ENCODE data around the gene TTI1. TPM values are rescaled to one million over a fixed set of nuclear protein-coding genes. Genes with fewer than 3 reads are reported as not detected.

TTI1 gene
- polyA plus RNA-seq, 3 donors = 6.4 to 9.1 (median 8.8) TPM

GRCh38 chr20:38005903-38006302 is 27.4 kb downstream of the TTI1 start:
- Mint-ChIP-seq H3K36me3 (peaks cover 55 to 73% of the 10 kb centered on the region in 2 donors), H3K4me3 (no peak overlapping the region), H3K4me1 (no peaks in the 10 kb centered on the region), H3K27me3 (ENCODE audit: low read depth in 3 of 3) (no peaks in the 10 kb centered on the region), H3K9me3 (no peaks in the 10 kb centered on the region), H3K27ac (no peak overlapping the region)
- Histone ChIP-seq H3K27ac (ENCODE audit: low read depth in 1 of 2, low read length in 2 of 2) (no peak overlapping the region), H3K4me2 (replicated peaks; ENCODE audit: extremely low read depth, low read length, poor library complexity, severe bottlenecking) (no peak overlapping the region), H2AFZ (ENCODE audit: insufficient read depth, low read depth, low read length, poor library complexity, severe bottlenecking) (no peak overlapping the region), H3K36me3 (replicated peaks in 1 of 2; ENCODE audit: control insufficient read depth in 1 of 2, insufficient read depth in 2 of 2, low read length in 2 of 2) (peaks cover 38 to 96% of the 10 kb centered on the region in 2 donors), H3K9me3 (replicated peaks in 1 of 2; ENCODE audit: control insufficient read depth in 1 of 2, insufficient read depth in 1 of 2, low read length in 2 of 2) (no peaks in the 10 kb centered on the region), H3K79me2 (ENCODE audit: insufficient read depth, low read length) (no peaks in the 10 kb centered on the region), H3K4me3 (replicated peaks in 1 of 3; ENCODE audit: low read depth in 2 of 3, low read length in 3 of 3) (no peak overlapping the region), H3K4me1 (ENCODE audit: control insufficient read depth in 1 of 2, insufficient read depth in 2 of 2, low read length in 2 of 2) (no peaks in the 10 kb centered on the region), H3K9ac (ENCODE audit: insufficient read depth, low read length, poor library complexity, severe bottlenecking) (no peak overlapping the region), H4K20me1 (ENCODE audit: insufficient read depth, low read length) (peaks cover 9% of the 10 kb centered on the region), H3K27me3 (ENCODE audit: control insufficient read depth in 2 of 2, insufficient read depth in 2 of 2, low read length in 2 of 2) (no peaks in the 10 kb centered on the region)
- intact Hi-C loops (cut with micrococcal nuclease) = no loop called here
- 100% methylated on average over 2 of the region's 5 CpGs for WGBS (ENCODE audit: insufficient coverage)
- DNase-seq = no peak
- no peak for TF ChIP-seq CTCF (IDR thresholded peaks at IDR 0.05)

GRCh38 chr20:38004416-38004815 is 28.8 kb downstream of the TTI1 start:
- H3K27me3 ChIP-seq (ENCODE audit: control insufficient read depth in 2 of 2, insufficient read depth in 2 of 2, low read length in 2 of 2) = no peaks in the 10 kb centered on the region
- H3K9me3 Mint-ChIP-seq = no peaks in the 10 kb centered on the region
- H3K79me2 ChIP-seq (ENCODE audit: insufficient read depth, low read length) = no peaks in the 10 kb centered on the region
- H3K4me3 Mint-ChIP-seq = no peak overlapping the region
- H3K27ac Mint-ChIP-seq = no peak overlapping the region
- no peak overlapping the region for H3K27ac ChIP-seq (ENCODE audit: low read depth in 1 of 2, low read length in 2 of 2)
- no peak overlapping the region for H3K9ac ChIP-seq (ENCODE audit: insufficient read depth, low read length, poor library complexity, severe bottlenecking)
- no peak overlapping the region for H2AFZ ChIP-seq (ENCODE audit: insufficient read depth, low read depth, low read length, poor library complexity, severe bottlenecking)
- peaks cover 40 to 99% of the 10 kb centered on the region in 2 donors for H3K36me3 ChIP-seq (replicated peaks in 1 of 2; ENCODE audit: control insufficient read depth in 1 of 2, insufficient read depth in 2 of 2, low read length in 2 of 2)
- no peaks in the 10 kb centered on the region for H3K4me1 ChIP-seq (ENCODE audit: control insufficient read depth in 1 of 2, insufficient read depth in 2 of 2, low read length in 2 of 2)
- H3K27me3 Mint-ChIP-seq (ENCODE audit: low read depth in 3 of 3) = no peaks in the 10 kb centered on the region
- no CpG with 5 or more reads among the region's 1 CpG for WGBS (ENCODE audit: insufficient coverage)
- TF ChIP-seq CTCF (IDR thresholded peaks at IDR 0.05) = no peak
- H3K9me3 ChIP-seq (replicated peaks in 1 of 2; ENCODE audit: control insufficient read depth in 1 of 2, insufficient read depth in 1 of 2, low read length in 2 of 2) = no peaks in the 10 kb centered on the region
- intact Hi-C loops (cut with micrococcal nuclease) = no loop called here
- peaks cover 67 to 78% of the 10 kb centered on the region in 2 donors for H3K36me3 Mint-ChIP-seq
- DNase-seq = no peak
- H3K4me2 ChIP-seq (replicated peaks; ENCODE audit: extremely low read depth, low read length, poor library complexity, severe bottlenecking) = no peak overlapping the region
- H3K4me3 ChIP-seq (replicated peaks in 1 of 3; ENCODE audit: low read depth in 2 of 3, low read length in 3 of 3) = no peak overlapping the region
- H4K20me1 ChIP-seq (ENCODE audit: insufficient read depth, low read length) = peaks cover 9% of the 10 kb centered on the region
- peaks cover 3% of the 10 kb centered on the region for H3K4me1 Mint-ChIP-seq
